Endothelial cell of umbilical vein (primary cell): ENCODE results near the gene SCAP. TPM values are rescaled to one million over a fixed set of nuclear protein-coding genes. Genes with fewer than 3 reads are reported as not detected.
"Not testable (repeated sequence)": the region's sequence is repeated elsewhere in the genome, so short reads cannot be mapped to it uniquely, and the experiment has no call there.

ENCODE experiments used
- BruUV-seq: library from RNA; stranded (reverse); fragments of 400-500 nt; replicated peaks from 2 replicates; lab custom pipeline; 2021; lab: Mats Ljungman, UMichigan
- CTCF ChIA-PET: fragments of 300-600, 350-600 bp; sonication (Branson Sonifier 250); formaldehyde crosslinking; loops from one replicate; lab custom pipeline; 2021; ENCODE audit warnings: antibody characterized with exemption, inconsistent platforms; lab: Charles Lee
- POLR2A ChIA-PET: fragments of 300-600, 350-600 bp; sonication (Branson Sonifier 250); formaldehyde crosslinking; loops from one replicate; lab custom pipeline; 2021; ENCODE audit warnings: antibody characterized with exemption, inconsistent platforms; lab: Charles Lee
- DNase-seq: peaks from one replicate; pipeline ENCODE4 v3.0.0-alpha.2; 2011; ENCODE audit warnings: low read depth, low spot score
- FAIRE-seq: peaks from 2 replicates; lab custom pipeline; 2011; peaks lifted over from hg19 to GRCh38; lab: Jason Lieb, UNC
- H2AFZ ChIP-seq: 2 replicates; pipeline ENCODE4 v1.6.0; 2012; ENCODE audit warnings: low read depth, low read length, control low read depth, inconsistent platforms
- H3K27ac ChIP-seq: 2 replicates; pipeline ENCODE4 v1.5.1; 2011; ENCODE audit warnings: low read depth, mild to moderate bottlenecking, control low read depth, low read length, moderate library complexity; ENCODE audit not compliant: insufficient read depth
- H3K27me3 ChIP-seq, 2 experiments: 2 replicates each; pipeline versions ENCODE4 v1.6.0 to v1.6.1; 2011; ENCODE audit warnings: low read length in 2 of 2, mixed read lengths in 1 of 2; ENCODE audit not compliant: control insufficient read depth in 2 of 2, insufficient read depth in 2 of 2
- H3K36me3 ChIP-seq, 2 experiments: 2 replicates in 1 of 2; 3 replicates in 1 of 2; pipeline ENCODE4 v1.5.1; 2011; ENCODE audit warnings: low read length in 2 of 2, mild to moderate bottlenecking in 1 of 2, moderate library complexity in 1 of 2; ENCODE audit not compliant: control insufficient read depth in 2 of 2, insufficient read depth in 2 of 2; ENCODE audit errors: extremely low read depth in 1 of 2
- H3K4me1 ChIP-seq: 3 replicates; pipeline ENCODE4 v1.5.1; 2011; ENCODE audit warnings: mild to moderate bottlenecking, low read length; ENCODE audit not compliant: control insufficient read depth, insufficient read depth; ENCODE audit errors: extremely low read depth
- H3K4me2 ChIP-seq: 2 replicates; pipeline ENCODE4 v1.6.1; 2011; ENCODE audit warnings: low read length, control low read depth, mixed read lengths; ENCODE audit not compliant: insufficient read depth
- H3K4me3 ChIP-seq, 3 experiments: fragments of 200-600 bp in 1 of 3; sonication (generic), shearing (Covaris generic) in 1 of 3; replicated peaks in 1 of 3; 2 replicates each; pipeline ENCODE4 v1.5.1; 2011 to 2016; ENCODE audit warnings: control low read depth in 3 of 3, low read length in 3 of 3, mild to moderate bottlenecking in 2 of 3, inconsistent platforms in 1 of 3, low read depth in 1 of 3, moderate library complexity in 1 of 3; ENCODE audit not compliant: insufficient read depth in 1 of 3
- H3K79me2 ChIP-seq: 2 replicates; pipeline ENCODE4 v1.6.0; 2012; ENCODE audit warnings: low read length, inconsistent platforms; ENCODE audit not compliant: control insufficient read depth, insufficient read depth
- H3K9ac ChIP-seq: replicated peaks from 2 replicates; pipeline ENCODE3; 2011; ENCODE audit warnings: low read length, control low read depth; ENCODE audit not compliant: insufficient read depth; ENCODE audit errors: extremely low read depth
- H3K9me1 ChIP-seq: replicated peaks from 3 replicates; pipeline ENCODE4 v1.6.0; 2011; ENCODE audit warnings: mild to moderate bottlenecking, low read length; ENCODE audit not compliant: control insufficient read depth, insufficient read depth; ENCODE audit errors: extremely low read depth
- H3K9me3 ChIP-seq: replicated peaks from 2 replicates; pipeline ENCODE4 v1.5.1; 2012; ENCODE audit warnings: low read length, inconsistent platforms; ENCODE audit not compliant: control insufficient read depth, insufficient read depth
- H4K20me1 ChIP-seq: replicated peaks from 2 replicates; pipeline ENCODE3; 2011; ENCODE audit warnings: mild to moderate bottlenecking, low read length; ENCODE audit not compliant: control insufficient read depth, insufficient read depth; ENCODE audit errors: extremely low read depth
- CTCF ChIP-seq, 2 donors: IDR thresholded peaks; 1 replicate in 1 of 2; 2 replicates in 1 of 2; pipeline ENCODE4 v1.5.1; 2011; ENCODE audit warnings: low read length in 2 of 2, mild to moderate bottlenecking in 2 of 2, moderate library complexity in 2 of 2, control low read depth in 1 of 2, inconsistent platforms in 1 of 2, low read depth in 1 of 2; ENCODE audit not compliant: insufficient read depth in 1 of 2; ENCODE audit errors: extremely low read depth in 1 of 2
- EZH2 ChIP-seq: IDR thresholded peaks from 2 replicates; pipeline ENCODE4 v1.6.1; 2012; ENCODE audit warnings: borderline replicate concordance, low read depth, mild to moderate bottlenecking, moderate library complexity, low read length, inconsistent platforms; ENCODE audit not compliant: severe bottlenecking
- FOS ChIP-seq: IDR thresholded peaks from 2 replicates; pipeline ENCODE4 v1.6.1; 2011; ENCODE audit warnings: mild to moderate bottlenecking, low read length, moderate library complexity, borderline replicate concordance; ENCODE audit not compliant: insufficient read depth
- GATA2 ChIP-seq: IDR thresholded peaks from 2 replicates; pipeline ENCODE4 v1.7.0; 2011; ENCODE audit warnings: low read depth, mild to moderate bottlenecking, moderate library complexity, mixed read lengths, low read length; ENCODE audit not compliant: insufficient read length, insufficient read depth
- JUN ChIP-seq: IDR thresholded peaks from 2 replicates; pipeline ENCODE4 v1.6.1; 2011; ENCODE audit warnings: borderline replicate concordance, low read depth; ENCODE audit not compliant: insufficient read length, insufficient read depth
- MAX ChIP-seq: IDR thresholded peaks from 2 replicates; pipeline ENCODE4 v1.6.1; 2011; ENCODE audit not compliant: insufficient read depth, insufficient read length
- MYC ChIP-seq: IDR thresholded peaks from one replicate; pipeline ENCODE4 v1.6.1; 2011; ENCODE audit warnings: mild to moderate bottlenecking, low read depth, low read length
- POLR2A ChIP-seq: IDR thresholded peaks from 2 replicates; pipeline ENCODE4 v1.6.1; 2012; ENCODE audit warnings: low read depth, mild to moderate bottlenecking, control low read depth, low read length
- POLR2AphosphoS5 ChIP-seq: IDR thresholded peaks from 2 replicates; pipeline ENCODE4 v1.6.1; 2012; ENCODE audit warnings: low read depth, mild to moderate bottlenecking, control low read depth, low read length, moderate library complexity; ENCODE audit not compliant: insufficient read depth
- dilution Hi-C: fragments of 300-500 bp; cut with MboI; formaldehyde crosslinking; loops from one replicate; pipeline ENCODE4 v1.15.0; 2019; ENCODE audit warnings: low sequenced_read_pairs; ENCODE audit not compliant: extremely low pct_ligation_motif_present
- intact Hi-C: fragments of 100-400 bp; cut with micrococcal nuclease; formaldehyde crosslinking; loops from one replicate; pipeline ENCODE4 v1.10.0; 2022
- polyA plus RNA-seq, 4 experiments: library from polyadenylated mRNA; depleted of rRNA in 3 of 4; stranded (reverse) in 3 of 4; unstranded in 1 of 4; fragments of >200 nt; gene quantifications; 2 replicates each; pipeline versions ENCODE4 v1.2.1 to v1.2.3, GENCODE V29; 2011 to 2012; ENCODE audit warnings: missing spikeins in 1 of 4
- total RNA-seq: library from RNA; stranded (reverse); gene quantifications from 2 replicates; pipeline ENCODE4 v1.2.3, GENCODE V29; 2021

SCAP gene
- total and polyA plus RNA-seq, 2 donors (not counting 3 experiments of a cell fraction or from before 2014, with no cell fraction given): 34.7 to 59.0 TPM

DNA sequence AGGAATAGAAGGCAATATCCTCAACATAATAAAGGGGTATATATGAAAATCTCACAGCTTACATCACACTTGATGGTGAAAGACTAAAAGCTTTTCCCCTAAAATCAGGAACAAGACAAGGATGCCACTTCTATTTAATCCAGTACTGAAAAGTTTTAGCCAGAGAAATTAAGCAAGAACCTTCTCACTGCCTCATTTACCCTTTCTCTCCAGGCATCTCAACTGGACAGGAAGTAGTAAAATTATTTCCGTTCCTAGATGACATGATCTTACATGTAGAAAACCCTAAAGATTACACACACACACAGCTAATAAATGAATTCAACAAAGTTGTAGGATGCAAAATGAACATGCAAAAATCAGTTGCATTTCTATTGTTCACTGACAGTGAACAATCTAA, 11.2 kb downstream of the SCAP start:
- peaks cover 12% of the 10 kb centered on the region for H3K79me2 ChIP-seq
- CTCF ChIA-PET: interaction anchor here (2.8 kb wide), 1 partner anchor 25 kb away, joined by 7 read pairs; no protein-coding TSS in a partner anchor
- no peak for FAIRE-seq

DNA sequence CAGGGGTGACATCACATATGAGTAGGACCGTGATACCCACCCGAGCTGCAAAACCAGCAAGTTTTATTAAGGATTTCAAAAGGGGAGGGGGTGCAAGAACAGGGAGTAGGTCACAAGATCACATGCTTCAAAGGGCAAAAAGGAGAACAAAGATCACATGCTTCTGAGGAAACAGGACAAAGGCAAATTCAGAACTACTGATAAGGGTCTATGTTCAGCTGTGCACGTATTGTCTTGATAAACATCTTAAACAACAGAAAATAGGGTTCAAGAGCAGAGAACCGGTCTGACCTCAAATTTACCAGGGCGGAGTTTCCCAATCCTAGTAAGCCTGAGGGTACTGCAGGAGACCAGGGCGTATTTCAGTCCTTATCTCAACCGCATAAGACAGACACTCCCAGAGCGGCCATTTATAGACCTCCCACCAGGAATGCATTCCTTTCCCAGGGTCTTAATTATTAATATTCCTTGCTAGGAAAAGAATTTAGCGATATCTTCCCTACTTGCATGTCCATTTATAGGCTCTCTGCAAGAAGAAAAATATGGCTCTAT, 16.1 kb downstream of the SCAP start:
- H3K4me2 ChIP-seq, H2AFZ ChIP-seq, DNase-seq, H3K79me2 ChIP-seq, H3K4me3 ChIP-seq, intact Hi-C loops, FAIRE-seq, H4K20me1 ChIP-seq, H3K4me1 ChIP-seq, H3K9me3 ChIP-seq, H3K9ac ChIP-seq, H3K27me3 ChIP-seq, dilution Hi-C loops, H3K36me3 ChIP-seq, CTCF ChIA-PET, BruUV-seq, H3K27ac ChIP-seq, H3K9me1 ChIP-seq, POLR2A ChIA-PET: not testable (repeated sequence)

More for the DNA sequence above, 11.2 kb downstream of the SCAP start:
- Histone ChIP-seq H3K9me1 (no peaks in the 10 kb centered on the region), H3K27ac (no peak overlapping the region), H3K4me2 (peak overlapping the region; percentile 16), H2AFZ (no peak overlapping the region), H3K4me3 (no peak overlapping the region), H4K20me1 (no peaks in the 10 kb centered on the region), H3K9ac (no peak overlapping the region), H3K4me1 (peaks cover 6% of the 10 kb centered on the region), H3K27me3 (no peaks in the 10 kb centered on the region), H3K36me3 (no peaks in the 10 kb centered on the region), H3K9me3 (no peaks in the 10 kb centered on the region)
- intact Hi-C loops (no loop called here), dilution Hi-C loops (no loop called here)
- no TSS peak for BruUV-seq
- TF ChIP-seq MAX: no peak
- no peak for TF ChIP-seq JUN
- no peak for TF ChIP-seq FOS
- TF ChIP-seq CTCF (IDR thresholded peaks at IDR 0.05; ENCODE audit: extremely low read depth in 1 of 2, insufficient read depth in 1 of 2, low read depth in 1 of 2, low read length in 2 of 2): no peak
- no peak for TF ChIP-seq MYC
- no peak for TF ChIP-seq POLR2AphosphoS5
- no peak for TF ChIP-seq GATA2
- TF ChIP-seq POLR2A: no peak
- no peak for TF ChIP-seq EZH2
- DNase-seq: peak; percentile 37
- POLR2A ChIA-PET: no interaction called here
